ENCODE data around the gene HMG20B. TPM values are rescaled to one million over a fixed set of nuclear protein-coding genes. Genes with fewer than 3 reads are reported as not detected.

HMG20B gene
- total and polyA plus RNA-seq, 8 donors: 39.8 to 638 (median 96.8) TPM

GRCh38 chr19:3626473-3627350 lies 54.0 kb downstream of the HMG20B start, which contains the start of gene CACTIN:
CACTIN (minus strand) TSS chr19:3626790; CDS start chr19:3626762, 28 bp downstream.
- intact Hi-C loops (cut with DNase I; ENCODE audit: low total_unique reads): no loop called here

GRCh38 chr19:3627351-3627723 lies 54.6 kb downstream of the HMG20B start:
- Histone ChIP-seq H3K36me3 (peaks cover 3 to 41% (median 39%) of the 10 kb centered on the region in 4 donors), H3K4me3 (peak overlapping the region in 2 of 4 donors; percentile 93 to 100), H3K9me3 (no peaks in the 10 kb centered on the region), H3K27me3 (no peaks in the 10 kb centered on the region), H3K4me1 (peaks cover 14 to 34% (median 31%) of the 10 kb centered on the region in 4 donors), H3K27ac (peak overlapping the region; percentile 35 to 93 (median 90))
- TF ChIP-seq EP300 (IDR thresholded peaks at IDR 0.05) (no peak), POLR2AphosphoS5 (IDR thresholded peaks at IDR 0.05) (no peak), POLR2A (IDR thresholded peaks at IDR 0.05) (no peak), CTCF (IDR thresholded peaks at IDR 0.05) (no peak)
- intact Hi-C loops (cut with DNase I; ENCODE audit: low total_unique reads): no loop called here
- 53 to 65% (median 56%) methylated on average over 7 of the region's 7 CpGs for WGBS, 5 donors
- DNase-seq: no peak

More at GRCh38 chr19:3626473-3627350, 54.0 kb downstream of the HMG20B start, which contains the start of gene CACTIN:
- H3K4me1 ChIP-seq: peaks cover 14 to 34% (median 31%) of the 10 kb centered on the region in 4 donors
- peaks cover 3 to 41% (median 39%) of the 10 kb centered on the region in 4 donors for H3K36me3 ChIP-seq
- peak within 1 kb of the TSS; percentile 85 to 98 (median 91) for H3K27ac ChIP-seq
- H3K9me3 ChIP-seq: no peaks in the 10 kb centered on the region
- WGBS, 5 donors: 0 to 1% (median 0%) methylated on average over 29 to 80 of the region's 80 CpGs
- H3K4me3 ChIP-seq: peak within 1 kb of the TSS; percentile 93 to 100 (median 98)
- peak in 1 of 7 experiments; percentile 41 for TF ChIP-seq CTCF (IDR thresholded peaks at IDR 0.05)
- peak in 2 of 4 donors; percentile 10 to 65 for TF ChIP-seq POLR2A (IDR thresholded peaks at IDR 0.05)
- TF ChIP-seq POLR2AphosphoS5 (IDR thresholded peaks at IDR 0.05): peak; percentile 60 to 92 (median 91)
- no peak for TF ChIP-seq EP300 (IDR thresholded peaks at IDR 0.05)
- no peaks in the 10 kb centered on the region for H3K27me3 ChIP-seq
- DNase-seq: peak; percentile 99

Small RNAs within 50 kb of the gene (small RNA-seq; reads per million reads assigned to genes)
- gene AC005786.1: 0 reads per million in 4 donors

Other genes starting within 250 kb of the HMG20B start
- 100 to 1,000 TPM in 2 of 5 donors, 10 to 100 TPM in 3; 32.3 to 251 (median 94.2) TPM for gene NFIC, start 206.4 kb upstream of the HMG20B start, total RNA-seq
- gene NFIC, start 206.4 kb upstream of the HMG20B start, polyA plus RNA-seq: 10 to 100 TPM; 16.7 to 61.5 (median 34.2) TPM
- 100 to 1,000 TPM in 1 of 5 donors, 10 to 100 TPM in 1, 1 to 10 TPM in 2, not detected in 1; 1.4 to 178 (median 38.3) TPM for gene SMIM24, start 92.4 kb upstream of the HMG20B start, total RNA-seq
- gene SMIM24, start 92.4 kb upstream of the HMG20B start, polyA plus RNA-seq: 100 to 1,000 TPM in 1 of 3 donors, 10 to 100 TPM in 2; 14.1 to 116 (median 68.7) TPM
- not detected for gene SMIM44, start 89.5 kb upstream of the HMG20B start, total RNA-seq
- 1 to 10 TPM in 1 of 3 donors, not detected in 2; 2.7 TPM for gene SMIM44, start 89.5 kb upstream of the HMG20B start, polyA plus RNA-seq
- 10 to 100 TPM in 2 of 5 donors, 1 to 10 TPM in 1, under 1 TPM in 1, not detected in 1; 0.45 to 21.7 (median 11.1) TPM for gene DOHH, start 72.3 kb upstream of the HMG20B start, total RNA-seq
- 10 to 100 TPM; 10.7 to 14.1 (median 13.6) TPM for gene DOHH, start 72.3 kb upstream of the HMG20B start, polyA plus RNA-seq
- gene FZR1, start 66.6 kb upstream of the HMG20B start, total RNA-seq: 100 to 1,000 TPM in 1 of 5 donors, 10 to 100 TPM in 3, 1 to 10 TPM in 1; 9.4 to 113 (median 31.9) TPM
- 10 to 100 TPM; 10.5 to 17.2 (median 13.9) TPM for gene FZR1, start 66.6 kb upstream of the HMG20B start, polyA plus RNA-seq
- not detected for gene TEKTIP1, start 33.8 kb upstream of the HMG20B start, total RNA-seq
- under 1 TPM in 2 of 3 donors, not detected in 1; 0.28 to 1.00 TPM for gene TEKTIP1, start 33.8 kb upstream of the HMG20B start, polyA plus RNA-seq
- 10 to 100 TPM in 4 of 5 donors, under 1 TPM in 1; 0.58 to 96.4 (median 62.5) TPM for gene MFSD12, start 15.4 kb upstream of the HMG20B start, total RNA-seq
- gene MFSD12, start 15.4 kb upstream of the HMG20B start, polyA plus RNA-seq: 10 to 100 TPM in 2 of 3 donors, 1 to 10 TPM in 1; 8.2 to 35.6 (median 34.1) TPM
- gene GIPC3, start 12.5 kb downstream of the HMG20B start, total RNA-seq: 1 to 10 TPM in 1 of 5 donors, not detected in 4; 2.9 TPM
- gene GIPC3, start 12.5 kb downstream of the HMG20B start, polyA plus RNA-seq: 1 to 10 TPM in 2 of 3 donors, under 1 TPM in 1; 0.75 to 2.0 (median 1.1) TPM
- gene TBXA2R, start 33.9 kb downstream of the HMG20B start, total RNA-seq: 1 to 10 TPM in 1 of 5 donors, under 1 TPM in 1, not detected in 3; 0.37 to 1.0 TPM
- 1 to 10 TPM in 2 of 3 donors, under 1 TPM in 1; 0.50 to 2.6 (median 1.2) TPM for gene TBXA2R, start 33.9 kb downstream of the HMG20B start, polyA plus RNA-seq
- gene CACTIN, start 53.8 kb downstream of the HMG20B start, total RNA-seq: 100 to 1,000 TPM in 1 of 5 donors, 10 to 100 TPM in 3, 1 to 10 TPM in 1; 9.8 to 180 (median 19.4) TPM
- gene CACTIN, start 53.8 kb downstream of the HMG20B start, polyA plus RNA-seq: 10 to 100 TPM; 10.2 to 13.9 (median 12.4) TPM
- 100 to 1,000 TPM in 1 of 5 donors, 10 to 100 TPM in 4; 15.1 to 164 (median 36.8) TPM for gene PIP5K1C, start 127.5 kb downstream of the HMG20B start, total RNA-seq
- 10 to 100 TPM in 2 of 3 donors, 1 to 10 TPM in 1; 8.6 to 18.5 (median 12.5) TPM for gene PIP5K1C, start 127.5 kb downstream of the HMG20B start, polyA plus RNA-seq
- gene TJP3, start 135.4 kb downstream of the HMG20B start, total RNA-seq: 100 to 1,000 TPM in 2 of 5 donors, 10 to 100 TPM in 3; 31.9 to 204 (median 95.1) TPM
- 10 to 100 TPM; 62.3 to 96.1 (median 93.1) TPM for gene TJP3, start 135.4 kb downstream of the HMG20B start, polyA plus RNA-seq
- 100 to 1,000 TPM in 1 of 5 donors, 10 to 100 TPM in 3, 1 to 10 TPM in 1; 9.4 to 111 (median 16.4) TPM for gene APBA3, start 188.7 kb downstream of the HMG20B start, total RNA-seq
- 10 to 100 TPM; 15.7 to 17.4 (median 16.7) TPM for gene APBA3, start 188.7 kb downstream of the HMG20B start, polyA plus RNA-seq
- 100 to 1,000 TPM in 2 of 5 donors, 10 to 100 TPM in 3; 15.2 to 163 (median 58.7) TPM for gene MRPL54, start 189.7 kb downstream of the HMG20B start, total RNA-seq
- 100 to 1,000 TPM; 155 to 221 (median 174) TPM for gene MRPL54, start 189.7 kb downstream of the HMG20B start, polyA plus RNA-seq
- gene RAX2, start 199.3 kb downstream of the HMG20B start, total RNA-seq: not detected
- not detected for gene RAX2, start 199.3 kb downstream of the HMG20B start, polyA plus RNA-seq
- 10 to 100 TPM in 2 of 5 donors, 1 to 10 TPM in 2, not detected in 1; 1.4 to 48.7 (median 12.1) TPM for gene MATK, start 213.4 kb downstream of the HMG20B start, total RNA-seq
- 1 to 10 TPM; 2.0 to 3.4 (median 2.9) TPM for gene MATK, start 213.4 kb downstream of the HMG20B start, polyA plus RNA-seq

Measured in stomach (tissue), 9 donors.